NCI-H2196 (cell line): ENCODE data around the gene TUBB1.

Experiments
- DNase-seq: peaks from one replicate; lab custom pipeline; 2025; ENCODE audit not compliant: unreplicated experiment; lab: John Stamatoyannopoulos, UW

TUBB1 gene

DNA sequence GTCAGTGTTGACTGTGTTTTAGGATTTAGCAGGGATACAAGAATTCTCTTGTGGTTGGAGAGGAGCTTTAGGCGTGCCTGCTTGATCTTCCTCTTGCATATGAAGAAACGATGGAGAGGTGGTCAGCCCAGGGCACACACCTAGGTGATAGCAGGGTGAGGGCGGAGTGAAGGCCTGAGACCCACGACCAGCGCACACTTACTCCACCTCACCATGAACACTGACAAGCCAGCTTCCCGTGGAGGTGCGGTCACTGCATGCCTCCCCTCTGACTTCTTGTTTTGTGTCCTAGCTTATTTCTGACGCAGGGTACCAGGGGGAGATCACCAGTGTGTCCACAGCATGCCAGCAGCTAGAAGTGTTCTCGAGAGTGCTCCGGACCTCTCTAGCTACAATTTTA is 30.0 kb upstream of the TUBB1 start:
- DNase-seq: no peak

DNA sequence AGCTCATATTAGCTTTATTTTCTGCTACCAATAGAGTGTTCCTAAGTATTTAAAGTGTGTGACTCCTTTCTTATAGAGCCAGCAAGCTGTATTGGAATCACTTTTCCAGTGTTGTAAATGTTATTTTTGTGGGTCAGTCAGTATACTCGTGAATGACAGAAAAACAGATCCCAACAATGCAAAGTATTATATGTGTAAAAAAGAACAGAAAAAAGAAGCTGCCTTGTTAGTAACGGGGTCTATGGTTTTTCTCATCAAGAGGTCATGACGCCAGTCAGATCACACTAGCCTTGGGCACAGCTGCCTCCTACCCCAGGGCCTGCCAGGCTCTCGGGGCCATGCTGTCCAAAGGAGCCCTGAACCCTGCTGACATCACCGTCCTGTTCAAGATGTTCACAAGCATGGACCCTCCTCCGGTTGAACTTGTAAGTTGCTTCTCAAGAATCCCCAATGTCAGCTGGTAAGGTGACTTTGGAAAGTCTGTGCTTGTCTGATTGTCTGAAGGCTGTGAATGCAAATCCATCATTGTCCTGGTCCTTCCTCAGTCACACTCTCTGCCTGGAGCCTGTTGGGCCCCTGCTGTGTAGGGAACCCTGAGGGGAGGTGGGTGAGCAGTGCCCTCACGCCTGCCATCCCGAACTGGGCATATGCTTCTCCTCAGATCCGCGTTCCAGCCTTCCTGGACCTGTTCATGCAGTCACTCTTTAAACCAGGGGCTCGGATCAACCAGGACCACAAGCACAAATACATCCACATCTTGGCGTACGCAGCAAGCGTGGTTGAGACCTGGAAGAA is 28.4 kb upstream of the TUBB1 start:
- no peak for DNase-seq

DNA sequence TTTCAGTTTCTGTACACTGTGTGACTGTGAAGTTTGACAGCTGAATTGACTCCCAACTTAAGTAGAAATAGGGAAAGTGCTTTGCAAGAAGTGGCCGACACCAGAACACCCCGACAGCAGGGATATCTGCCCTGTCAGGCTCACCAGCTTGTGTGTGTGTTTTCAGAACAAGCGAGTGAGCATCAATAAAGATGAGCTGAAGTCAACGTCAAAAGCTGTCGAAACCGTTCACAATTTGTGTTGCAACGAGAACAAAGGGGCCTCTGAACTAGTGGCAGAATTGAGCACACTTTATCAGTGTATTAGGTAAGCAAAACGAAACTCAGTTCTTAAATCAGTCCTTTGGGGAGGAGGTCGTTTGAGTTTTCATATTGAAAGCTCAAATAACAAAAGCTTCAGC is 27.5 kb upstream of the TUBB1 start:
- DNase-seq: no peak

DNA sequence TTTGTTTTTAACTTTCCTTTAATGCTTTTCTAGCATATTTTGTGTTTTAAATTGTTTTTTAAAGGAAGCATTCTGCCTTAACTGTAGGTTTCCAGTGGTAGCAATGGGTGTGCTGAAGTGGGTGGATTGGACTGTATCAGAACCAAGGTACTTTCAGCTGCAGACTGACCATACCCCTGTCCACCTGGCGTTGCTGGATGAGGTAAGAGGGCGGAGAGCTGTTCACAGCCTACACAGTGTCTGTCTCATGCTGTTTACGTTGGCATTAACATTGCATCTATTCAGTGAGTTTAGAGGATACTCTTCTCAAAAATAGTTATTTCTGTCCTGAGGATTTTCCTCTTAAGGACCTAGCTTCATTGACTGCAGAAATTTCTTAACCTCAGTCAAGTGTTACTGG is 26.3 kb upstream of the TUBB1 start:
- DNase-seq: no peak

DNA sequence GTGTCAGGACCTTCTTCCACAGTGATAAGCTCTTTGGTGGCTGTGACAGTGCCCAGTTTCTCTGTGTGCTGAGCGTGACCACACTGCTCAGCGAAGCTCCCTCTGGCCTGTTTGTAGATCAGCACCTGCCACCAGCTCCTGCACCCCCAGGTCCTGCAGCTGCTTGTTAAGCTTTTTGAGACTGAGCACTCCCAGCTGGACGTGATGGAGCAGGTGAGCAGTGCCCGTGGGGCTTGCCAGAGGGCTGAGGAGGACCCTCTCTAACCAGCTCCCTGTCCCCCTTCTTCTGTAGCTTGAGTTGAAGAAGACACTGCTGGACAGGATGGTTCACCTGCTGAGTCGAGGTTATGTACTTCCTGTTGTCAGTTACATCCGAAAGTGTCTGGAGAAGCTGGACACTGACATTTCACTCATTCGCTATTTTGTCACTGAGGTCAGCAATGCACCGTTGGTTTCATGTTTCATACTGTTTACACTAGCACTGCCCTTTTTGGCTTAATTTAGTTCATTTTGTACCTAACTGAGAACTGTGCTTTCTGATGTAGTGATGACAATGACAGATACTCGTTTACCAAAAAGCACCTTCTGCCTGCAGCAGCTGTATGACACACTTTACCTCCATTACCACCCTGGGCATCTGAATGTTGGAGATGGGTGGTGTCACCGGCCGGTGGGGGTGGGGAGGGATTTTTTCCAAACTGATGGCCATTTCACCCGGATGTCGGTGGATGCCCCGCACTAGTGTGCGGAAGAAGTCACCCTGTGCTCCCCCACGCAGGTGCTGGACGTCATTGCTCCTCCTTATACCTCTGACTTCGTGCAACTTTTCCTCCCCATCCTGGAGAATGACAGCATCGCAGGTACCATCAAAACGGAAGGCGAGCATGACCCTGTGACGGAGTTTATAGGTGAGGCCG is 25.6 kb upstream of the TUBB1 start:
- peak; percentile 23 for DNase-seq

DNA sequence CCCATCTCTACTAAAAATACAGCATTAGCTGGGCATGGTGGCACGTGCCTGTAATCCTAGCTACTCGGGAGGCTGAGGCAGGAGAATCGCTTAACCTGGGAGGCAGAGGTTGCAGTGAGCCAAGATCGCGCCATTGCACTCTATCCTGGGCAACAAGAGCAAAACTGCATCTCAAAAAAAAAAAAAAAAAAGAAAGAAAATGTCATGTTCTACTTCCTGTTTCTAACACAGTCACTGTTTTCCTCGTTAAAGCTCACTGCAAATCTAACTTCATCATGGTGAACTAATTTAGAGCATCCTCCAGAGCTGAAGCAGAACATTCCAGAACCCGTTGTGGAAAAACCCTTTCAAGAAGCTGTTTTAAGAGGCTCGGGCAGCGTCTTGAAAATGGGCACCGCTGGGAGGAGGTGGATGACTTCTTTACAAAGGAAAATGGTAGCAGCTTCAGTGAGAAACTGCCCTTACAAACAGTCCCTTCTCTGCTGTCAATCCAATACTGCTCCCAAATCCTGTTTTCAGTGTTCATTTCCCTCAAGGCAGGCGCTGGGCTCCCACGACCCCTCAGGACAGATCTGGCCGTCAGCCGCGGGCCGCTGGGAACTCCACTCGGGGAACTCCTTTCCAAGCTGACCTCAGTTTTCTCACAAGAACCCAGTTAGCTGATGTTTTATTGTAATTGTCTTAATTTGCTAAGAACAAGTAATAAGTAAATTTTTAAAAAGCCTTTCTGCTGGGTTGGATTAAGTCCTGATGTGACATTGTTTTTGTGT is 24.7 kb upstream of the TUBB1 start:
- no peak for DNase-seq

DNA sequence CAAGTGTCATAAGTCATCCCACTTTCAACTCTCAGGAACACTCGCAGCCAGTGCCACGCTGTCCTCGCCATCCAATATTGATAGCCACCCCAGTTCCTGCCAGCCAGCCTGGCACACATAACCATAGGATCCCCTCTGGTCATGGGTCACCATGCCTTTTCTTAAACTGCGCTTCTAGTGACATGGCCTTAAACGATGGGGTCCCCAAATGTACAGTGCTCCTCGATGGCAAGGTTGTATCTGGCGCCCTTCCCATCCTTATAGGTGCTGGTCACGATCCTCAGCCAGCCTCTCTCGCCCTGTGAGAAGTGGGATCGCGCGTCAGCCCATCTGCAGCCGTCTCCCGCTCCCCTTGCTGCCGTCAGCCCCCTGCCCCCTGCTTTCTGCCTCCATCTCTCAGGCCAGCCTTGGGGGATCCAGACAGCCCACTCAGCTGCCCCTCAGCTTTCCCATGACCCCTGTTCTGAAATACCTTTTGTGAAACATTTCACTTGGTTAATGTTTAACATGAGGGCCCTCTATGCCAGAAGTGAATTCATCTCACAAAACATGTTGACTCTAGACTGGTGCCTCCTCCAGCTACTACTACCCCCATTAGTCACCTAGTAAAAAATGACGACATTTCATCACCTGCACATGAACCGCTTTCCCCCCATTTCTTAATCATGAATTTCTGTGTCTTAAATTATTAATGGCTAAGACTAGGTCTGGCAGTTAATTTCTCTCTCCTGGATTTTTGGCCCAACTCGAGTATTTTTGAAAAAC is 23.6 kb upstream of the TUBB1 start:
- DNase-seq: no peak

DNA sequence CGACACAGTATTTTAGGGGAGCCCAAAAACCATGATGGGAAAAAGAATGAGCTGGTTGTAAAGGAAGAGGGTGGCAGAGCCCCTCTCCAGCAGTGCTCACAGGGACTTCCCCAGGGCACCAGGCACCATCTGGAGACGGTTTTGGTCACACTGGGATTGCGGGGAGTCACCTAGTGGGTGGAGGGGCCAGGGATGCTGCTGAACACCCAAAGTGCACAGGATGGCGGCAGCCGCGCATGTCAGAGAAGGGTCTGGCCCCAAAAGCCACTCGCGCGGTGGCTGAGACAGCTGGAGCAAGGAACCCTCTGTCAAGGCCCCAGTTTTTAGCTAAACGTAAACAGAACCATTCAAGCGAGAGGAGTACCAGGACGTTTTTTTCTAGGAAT is 23.0 kb upstream of the TUBB1 start:
- DNase-seq: no peak

DNA sequence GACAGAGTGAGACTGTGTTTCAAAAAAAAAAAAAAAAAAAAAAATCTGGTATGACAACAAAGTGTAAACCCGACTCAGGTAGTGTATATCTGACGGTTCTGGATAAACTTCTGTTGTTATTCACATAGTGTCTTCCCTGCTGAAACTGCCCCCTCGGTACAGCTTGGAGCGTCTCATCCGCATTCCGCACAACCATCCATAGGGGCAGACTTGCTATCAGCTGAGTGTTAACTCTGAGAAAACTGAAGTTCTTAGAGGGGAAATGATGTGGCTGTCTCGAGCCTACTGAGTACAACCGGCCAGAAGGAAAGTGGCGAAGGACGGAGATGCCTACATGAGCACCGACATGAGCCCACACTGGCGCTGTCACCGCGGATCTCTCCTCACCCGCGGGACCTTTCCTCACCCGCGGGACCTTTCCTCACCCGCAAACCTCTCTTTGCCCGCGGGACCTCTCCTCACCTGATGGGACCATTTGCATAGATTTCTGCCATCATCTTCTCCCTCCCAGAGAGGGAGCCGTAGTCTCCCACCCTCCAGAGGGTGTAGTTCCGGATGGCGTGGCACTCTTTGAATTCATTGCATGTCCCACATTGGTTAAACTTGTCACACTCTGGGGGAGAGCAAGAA is 22.0 kb upstream of the TUBB1 start:
- no peak for DNase-seq

DNA sequence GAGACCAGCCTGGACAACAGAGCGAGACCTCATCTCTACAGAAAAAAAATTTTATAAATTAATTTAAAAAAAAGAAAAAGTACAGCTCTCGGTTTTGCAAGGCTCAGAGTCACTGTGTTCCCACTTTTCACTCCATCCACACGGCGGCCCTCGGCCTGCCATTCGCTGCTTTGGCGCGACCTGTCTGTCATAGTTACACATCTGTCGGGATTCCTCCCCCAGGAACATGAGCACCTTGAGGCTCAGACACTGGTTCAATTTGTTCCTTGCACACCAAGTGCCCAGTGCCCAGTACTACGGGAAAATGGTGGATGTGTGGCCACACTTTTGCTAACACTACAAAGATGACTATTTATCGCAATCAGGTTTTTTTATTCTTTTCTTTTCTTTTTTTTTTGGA is 20.6 kb upstream of the TUBB1 start:
- no peak for DNase-seq

DNA sequence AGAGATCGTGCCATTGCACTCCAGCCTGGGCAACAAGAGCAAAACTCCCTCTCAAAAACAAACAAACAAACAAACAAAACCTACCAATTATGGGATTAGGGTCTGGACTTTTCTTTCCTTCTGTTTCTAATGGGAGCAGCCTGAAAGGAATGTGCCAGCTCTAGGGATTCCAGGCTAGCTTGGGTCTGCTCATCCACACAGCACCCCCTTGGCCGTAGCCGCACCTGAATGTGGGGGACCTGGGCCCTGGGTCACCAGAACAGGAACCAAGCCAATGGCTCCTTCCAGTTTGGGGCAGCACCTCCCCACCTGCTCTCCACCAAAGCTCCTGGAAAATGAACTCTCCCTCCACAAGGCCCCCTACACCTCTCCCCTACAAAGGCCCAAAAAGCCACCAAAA is 18.9 kb upstream of the TUBB1 start:
- DNase-seq: no peak

DNA sequence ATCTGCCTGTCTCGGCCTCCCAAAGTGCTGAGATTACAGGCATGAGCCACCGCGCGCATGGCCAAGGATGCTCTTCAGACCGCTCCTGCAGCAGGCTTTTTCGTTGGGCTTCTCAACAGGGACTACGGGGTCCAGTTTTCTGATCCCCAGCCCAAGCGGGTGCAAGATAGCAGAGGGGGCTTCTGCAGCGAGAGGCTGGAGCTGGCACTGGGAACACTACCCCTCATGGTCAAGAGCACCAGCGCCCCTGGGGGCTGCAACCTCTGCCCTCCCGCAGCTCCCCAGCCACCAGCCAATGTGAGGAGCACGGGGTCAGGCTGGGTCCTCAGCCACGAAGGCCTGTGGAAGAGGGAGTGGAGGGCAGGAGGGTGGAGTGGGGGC is 18.2 kb upstream of the TUBB1 start:
- no peak for DNase-seq

DNA sequence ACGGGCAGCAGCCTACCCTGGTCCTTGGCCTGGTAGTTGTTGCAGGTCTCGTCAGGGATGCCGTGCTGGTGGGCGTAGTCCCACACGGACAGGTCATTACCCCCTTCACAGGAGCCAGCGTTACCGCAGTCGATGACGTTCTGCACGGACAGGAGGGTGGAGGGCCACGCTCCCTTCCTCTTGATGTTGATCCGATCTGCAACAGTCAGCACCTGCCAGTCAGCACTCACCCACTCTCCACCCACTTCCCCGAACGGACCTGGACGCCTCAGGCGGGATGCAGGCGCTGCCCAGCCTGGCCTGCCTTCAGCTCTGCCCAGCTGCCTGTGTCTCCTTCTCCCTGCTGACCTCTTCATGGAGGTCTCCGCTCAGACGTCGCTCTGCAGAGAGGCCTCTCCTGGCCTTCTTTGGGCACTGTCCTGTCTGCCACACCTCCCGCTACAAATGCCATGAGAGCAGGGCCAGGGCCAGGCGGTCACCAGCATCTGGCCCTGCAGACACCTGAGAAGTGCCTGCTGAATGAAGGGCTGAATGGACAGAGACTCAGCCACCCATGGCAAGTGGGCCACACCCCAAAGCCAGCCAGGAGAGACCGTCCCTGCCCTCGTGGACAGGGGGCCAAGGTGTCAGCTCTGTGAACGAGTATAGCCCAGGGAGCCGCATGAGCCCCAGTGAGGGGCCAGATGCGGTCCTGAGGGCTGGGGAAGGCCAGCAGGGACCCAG is 17.6 kb upstream of the TUBB1 start:
- no peak for DNase-seq

DNA sequence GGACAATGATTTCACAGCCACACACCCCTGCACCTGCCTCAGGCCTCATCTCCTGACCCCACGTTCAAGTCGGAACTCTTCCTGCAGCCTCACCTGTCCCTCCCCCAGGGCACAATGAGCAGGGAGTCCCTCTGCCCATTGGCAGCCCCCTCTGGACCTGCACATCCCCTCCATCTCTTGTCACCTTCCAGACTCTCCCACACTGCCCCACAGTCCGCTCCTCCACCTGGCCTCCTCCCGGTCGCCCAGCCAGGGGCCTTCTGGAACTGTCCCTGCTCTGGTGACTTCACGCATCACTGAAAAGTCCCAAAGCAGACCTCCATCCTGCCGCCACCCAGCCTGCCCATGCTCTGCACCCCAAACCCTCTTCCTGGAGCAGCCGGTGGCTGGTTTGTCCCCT is 16.8 kb upstream of the TUBB1 start:
- DNase-seq: no peak

DNA sequence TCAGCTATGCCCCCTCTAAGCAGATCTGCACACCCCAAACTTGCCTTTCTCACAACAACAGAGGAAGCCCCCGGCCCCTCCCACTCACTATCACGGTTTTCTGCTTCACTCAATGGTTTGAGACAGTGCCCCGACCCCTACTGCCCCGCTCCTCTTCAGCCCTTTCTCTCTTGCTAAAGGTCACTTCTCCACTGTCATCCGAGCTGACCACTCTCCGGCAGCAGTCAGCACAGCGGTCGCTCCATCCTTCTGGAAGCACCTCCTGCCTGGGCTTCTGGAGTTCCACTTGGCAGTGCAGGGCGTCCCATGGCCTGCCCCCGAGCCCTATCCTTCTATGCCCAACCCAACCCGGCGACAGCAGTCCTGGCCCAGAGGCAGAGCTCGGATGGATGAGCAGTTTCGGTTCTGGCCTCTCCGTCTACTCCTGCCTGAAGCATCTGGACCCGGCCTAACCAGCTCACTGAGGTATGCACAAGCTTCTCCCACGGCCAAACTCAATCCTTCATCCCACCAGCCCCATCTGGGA is 16.3 kb upstream of the TUBB1 start:
- DNase-seq: no peak

DNA sequence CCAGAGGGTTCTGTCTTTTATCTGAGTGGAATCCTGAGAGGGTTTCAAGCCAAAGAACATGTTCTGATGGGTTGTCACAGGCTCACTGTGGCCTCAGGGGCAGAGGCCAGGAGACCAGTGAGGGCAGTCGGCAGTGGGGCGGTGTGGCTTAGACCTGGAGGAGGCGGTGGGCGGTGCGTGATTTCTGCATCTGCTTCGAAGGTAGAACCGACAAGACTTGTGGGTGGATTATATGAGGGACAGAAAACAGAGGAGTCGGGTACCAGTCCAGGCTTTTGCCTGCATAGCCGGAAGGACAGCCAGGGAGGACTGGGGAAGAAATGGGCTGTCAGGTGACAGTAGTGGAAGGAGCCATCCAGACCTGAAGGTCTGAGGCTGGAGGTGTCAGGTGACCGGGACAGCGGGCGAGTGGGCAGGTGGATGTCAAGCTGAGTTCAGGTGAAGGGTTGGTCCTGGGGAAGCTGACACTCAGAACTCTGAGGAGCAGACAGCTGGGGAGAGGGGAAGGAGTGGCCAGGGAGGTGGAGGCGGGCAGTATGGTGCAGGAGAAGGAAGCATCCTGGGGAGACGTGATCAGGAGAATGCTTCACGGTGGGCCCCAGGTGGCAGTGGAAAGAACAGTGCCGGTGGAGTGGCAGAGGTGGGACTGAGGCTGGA is 15.3 kb upstream of the TUBB1 start:
- DNase-seq: no peak

DNA sequence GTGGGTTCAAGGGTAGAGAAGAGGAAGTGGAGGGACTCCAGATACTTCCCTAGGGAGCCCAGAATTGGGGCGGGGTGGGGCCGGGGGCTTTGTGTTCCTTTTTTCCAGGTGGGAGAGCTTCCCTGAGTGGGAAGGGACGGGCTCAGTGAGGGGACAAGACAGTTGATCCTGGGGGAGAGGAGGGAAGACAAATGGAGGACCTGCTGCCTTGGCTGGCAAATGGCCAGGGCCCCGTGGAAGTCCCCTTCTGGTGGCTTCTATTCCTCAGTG is 14.8 kb upstream of the TUBB1 start:
- DNase-seq: no peak

DNA sequence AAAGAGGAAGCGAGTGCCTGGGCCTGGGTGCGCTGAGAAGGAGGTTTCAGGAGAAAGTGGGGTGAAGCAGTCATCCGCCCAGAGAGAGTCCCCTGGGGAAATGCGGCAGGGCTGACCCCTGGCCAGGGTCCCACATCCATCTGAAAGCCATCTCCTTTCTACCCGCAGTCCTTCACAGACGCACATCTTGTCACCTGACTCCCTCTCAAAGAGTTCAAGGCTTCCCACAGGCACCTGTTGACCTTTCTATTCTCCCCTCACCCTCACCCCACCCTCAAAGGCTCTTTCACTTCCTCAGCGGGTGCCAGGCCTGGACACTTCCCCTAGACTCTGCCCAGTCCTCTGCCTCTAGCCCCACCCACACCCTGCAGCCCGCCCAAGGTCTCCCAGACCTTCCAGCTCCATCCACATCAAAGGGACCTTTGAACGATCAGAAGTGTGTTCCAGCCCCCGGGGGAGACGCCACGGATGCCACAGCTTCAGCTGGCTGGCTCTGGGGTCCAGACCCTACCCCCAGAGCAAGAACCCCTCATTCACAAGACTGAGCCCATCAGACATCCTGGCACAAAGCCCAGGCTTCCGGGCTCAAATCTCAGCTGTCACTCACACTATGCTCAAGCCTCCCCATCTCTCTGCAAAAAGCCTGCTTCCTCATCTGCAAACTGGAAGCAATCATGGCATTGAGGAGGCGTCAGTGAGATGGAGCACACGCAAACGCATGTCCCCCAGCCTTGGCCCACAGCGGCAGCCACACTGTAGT is 14.3 kb upstream of the TUBB1 start:
- no peak for DNase-seq
